HL-60 (cell line): Measurements from ENCODE around the gene SNRNP70.

Source experiments
- CTCF ChIP-seq: IDR thresholded peaks from one replicate; pipeline ENCODE4 v1.5.1; 2011; ENCODE audit warnings: low read length, control low read depth, inconsistent platforms; ENCODE audit not compliant: insufficient read depth
- POLR2AphosphoS5 ChIP-seq: IDR thresholded peaks from 2 replicates; pipeline ENCODE4 v1.6.1; 2012; ENCODE audit warnings: low read depth
- REST ChIP-seq: IDR thresholded peaks from 2 replicates; pipeline ENCODE4 v1.6.1; 2012; ENCODE audit warnings: low read depth; ENCODE audit not compliant: insufficient replicate concordance
- SPI1 ChIP-seq: IDR thresholded peaks from 2 replicates; pipeline ENCODE4 v1.6.1; 2012; ENCODE audit warnings: low read depth, mild to moderate bottlenecking, borderline replicate concordance

GRCh38 chr19:49061000-49061399, 24.3 kb upstream of the SNRNP70 start:
- no peak for TF ChIP-seq CTCF
- no peak for TF ChIP-seq REST
- TF ChIP-seq POLR2AphosphoS5, result no peak
- no peak for TF ChIP-seq SPI1
